ENCODE measurements around the gene PRPF4. TPM values are rescaled to one million over a fixed set of nuclear protein-coding genes. Genes with fewer than 3 reads are reported as not detected.

PRPF4 gene
- total RNA-seq, 2 experiments from 2014 or later, result 39.9 to 44.3 TPM

DNA sequence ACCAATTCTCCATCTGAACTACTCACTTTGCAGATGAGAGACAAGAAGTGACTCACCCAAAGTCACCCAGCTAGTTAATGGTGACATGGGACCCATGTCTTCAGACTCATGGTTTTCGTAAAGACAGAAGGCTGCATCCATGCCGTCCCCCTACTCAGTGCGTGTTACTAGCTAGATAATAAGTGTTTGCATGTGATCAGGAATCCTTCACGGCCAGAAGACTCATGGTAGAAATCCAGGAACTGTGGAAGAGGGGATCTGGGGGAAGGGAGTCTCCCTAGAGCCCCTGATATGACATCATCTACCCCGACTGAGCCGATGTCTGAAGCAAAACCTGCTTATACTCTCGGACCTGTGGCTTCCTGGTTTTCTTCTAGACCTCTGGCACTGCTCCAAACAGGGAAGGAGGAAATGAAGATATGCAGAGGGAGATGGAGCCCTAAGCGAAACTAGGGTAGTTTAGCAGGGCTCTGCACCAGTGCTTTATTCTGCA, 24.4 kb downstream of the PRPF4 start:
- no peak for DNase-seq
- no peaks in the 10 kb centered on the region for H3K4me1 Mint-ChIP-seq (ENCODE audit: low read depth)
- H3K27me3 Mint-ChIP-seq (ENCODE audit: low read depth), result no peaks in the 10 kb centered on the region
- intact Hi-C loops (cut with micrococcal nuclease), result no loop called here
- H3K27ac Mint-ChIP-seq, result no peak overlapping the region
- no peaks in the 10 kb centered on the region for H3K9me3 Mint-ChIP-seq
- H3K36me3 Mint-ChIP-seq (ENCODE audit: low read depth), result no peaks in the 10 kb centered on the region
- no peak overlapping the region for H3K4me3 Mint-ChIP-seq
- CTCF ChIA-PET, result interaction anchor here (0.7 to 1.7 kb wide), 2 partner anchors 96 to 358 kb away, joined by 3 to 4 read pairs; no protein-coding TSS in a partner anchor

DNA sequence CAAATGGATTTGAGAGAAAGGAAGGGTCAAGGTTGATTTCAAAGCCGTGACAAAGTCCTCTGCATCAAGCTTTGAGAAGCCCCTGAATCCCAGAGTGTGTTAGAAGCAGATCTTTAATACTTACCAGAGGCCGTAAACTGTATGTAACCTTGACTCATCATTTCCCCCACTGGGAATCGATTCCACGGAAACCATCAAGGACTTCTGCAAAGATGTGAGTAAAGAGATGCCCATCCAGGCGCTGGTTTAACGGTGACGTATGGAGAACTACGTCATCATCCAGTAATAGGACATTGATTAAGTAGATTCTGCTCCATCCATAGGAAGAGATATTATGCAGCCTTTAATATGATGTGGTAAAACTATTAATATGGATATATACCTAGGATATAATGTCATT, 26.1 kb downstream of the PRPF4 start:
- H3K4me3 Mint-ChIP-seq, result no peak overlapping the region
- intact Hi-C loops (cut with micrococcal nuclease), result no loop called here
- no peaks in the 10 kb centered on the region for H3K27me3 Mint-ChIP-seq (ENCODE audit: low read depth)
- DNase-seq, result no peak
- CTCF ChIA-PET, result interaction anchor here (0.6 to 0.7 kb wide), 2 partner anchors 13 to 100 kb away, joined by 3 read pairs; no protein-coding TSS in a partner anchor
- no peak overlapping the region for H3K27ac Mint-ChIP-seq
- H3K36me3 Mint-ChIP-seq (ENCODE audit: low read depth), result no peaks in the 10 kb centered on the region
- H3K4me1 Mint-ChIP-seq (ENCODE audit: low read depth), result no peaks in the 10 kb centered on the region
- H3K9me3 Mint-ChIP-seq, result no peaks in the 10 kb centered on the region

DNA sequence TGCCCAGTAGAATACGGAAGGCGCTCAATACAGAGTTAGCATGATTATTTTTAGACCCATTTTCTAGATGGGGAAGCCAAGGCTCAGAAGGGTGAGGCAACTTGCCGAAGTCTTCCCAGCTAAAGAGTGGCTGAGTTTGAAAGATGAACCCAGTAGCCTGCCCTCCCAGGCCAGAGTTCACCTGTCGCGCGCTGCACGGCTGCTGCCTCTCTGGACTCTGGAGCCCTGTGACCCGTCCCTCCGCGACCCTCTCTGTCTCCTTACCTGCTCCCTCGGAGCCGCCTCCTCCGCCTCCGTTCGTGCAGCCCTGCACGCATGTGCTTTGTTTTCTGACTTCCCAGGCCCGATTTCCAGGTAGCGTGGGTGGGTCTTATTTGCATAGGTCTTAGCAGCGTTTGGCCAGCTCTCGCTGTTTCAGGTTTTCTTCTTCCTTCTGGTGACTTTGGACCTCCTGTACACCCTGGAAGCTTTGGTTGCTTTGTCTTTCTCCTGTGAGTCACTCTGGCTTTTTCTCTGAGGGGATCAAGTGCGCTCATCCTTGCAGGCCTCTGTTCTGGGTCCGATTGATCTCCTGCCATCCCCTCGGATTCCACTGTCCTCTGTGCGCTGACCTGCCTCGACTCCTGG, 27.4 kb downstream of the PRPF4 start, which contains the start of gene RNF183:
TSS of gene RNF183 (minus strand) at position 585 of the 627 bp plus-strand sequence. CDS start 5,192 bp downstream, outside the sequence.
- CTCF ChIA-PET, result no interaction called here
- Mint-ChIP-seq H3K27me3 (ENCODE audit: low read depth) (no peaks in the 10 kb centered on the region), H3K36me3 (ENCODE audit: low read depth) (no peaks in the 10 kb centered on the region), H3K4me1 (ENCODE audit: low read depth) (no peaks in the 10 kb centered on the region), H3K9me3 (no peaks in the 10 kb centered on the region), H3K27ac (no peak within 1 kb of the TSS), H3K4me3 (no peak within 1 kb of the TSS)
- no peak for DNase-seq
- intact Hi-C loops (cut with micrococcal nuclease), result no loop called here

DNA sequence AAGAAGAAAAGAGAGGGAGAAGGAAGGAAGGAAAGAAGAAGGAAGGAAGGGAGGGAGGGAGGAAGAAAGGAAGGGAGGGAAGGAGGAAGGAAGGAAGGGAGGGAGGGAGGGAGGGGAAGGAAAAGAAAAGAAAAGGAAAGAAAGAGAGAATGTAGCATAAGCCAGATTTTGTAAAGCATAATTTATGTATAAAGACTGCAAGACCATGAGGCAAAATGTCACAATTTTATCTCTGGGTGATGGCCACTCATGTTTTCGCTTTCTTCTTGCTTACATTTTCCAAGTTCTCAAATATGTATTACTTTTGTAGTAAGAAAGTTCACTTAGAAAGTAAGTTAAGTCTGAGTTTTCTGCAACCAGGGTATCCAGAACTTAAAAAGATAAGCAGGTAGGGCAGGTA, 31.1 kb downstream of the PRPF4 start:
- DNase-seq, result no peak
- CTCF ChIA-PET, result interaction anchor here (0.6 kb wide), 1 partner anchor 32 kb away, joined by 4 read pairs; no protein-coding TSS in a partner anchor
- H3K27me3 Mint-ChIP-seq (ENCODE audit: low read depth), result no peaks in the 10 kb centered on the region
- intact Hi-C loops (cut with micrococcal nuclease), result no loop called here
- no peaks in the 10 kb centered on the region for H3K36me3 Mint-ChIP-seq (ENCODE audit: low read depth)
- no peak overlapping the region for H3K27ac Mint-ChIP-seq
- H3K4me1 Mint-ChIP-seq (ENCODE audit: low read depth), result no peaks in the 10 kb centered on the region
- no peaks in the 10 kb centered on the region for H3K9me3 Mint-ChIP-seq
- H3K4me3 Mint-ChIP-seq, result no peak overlapping the region

DNA sequence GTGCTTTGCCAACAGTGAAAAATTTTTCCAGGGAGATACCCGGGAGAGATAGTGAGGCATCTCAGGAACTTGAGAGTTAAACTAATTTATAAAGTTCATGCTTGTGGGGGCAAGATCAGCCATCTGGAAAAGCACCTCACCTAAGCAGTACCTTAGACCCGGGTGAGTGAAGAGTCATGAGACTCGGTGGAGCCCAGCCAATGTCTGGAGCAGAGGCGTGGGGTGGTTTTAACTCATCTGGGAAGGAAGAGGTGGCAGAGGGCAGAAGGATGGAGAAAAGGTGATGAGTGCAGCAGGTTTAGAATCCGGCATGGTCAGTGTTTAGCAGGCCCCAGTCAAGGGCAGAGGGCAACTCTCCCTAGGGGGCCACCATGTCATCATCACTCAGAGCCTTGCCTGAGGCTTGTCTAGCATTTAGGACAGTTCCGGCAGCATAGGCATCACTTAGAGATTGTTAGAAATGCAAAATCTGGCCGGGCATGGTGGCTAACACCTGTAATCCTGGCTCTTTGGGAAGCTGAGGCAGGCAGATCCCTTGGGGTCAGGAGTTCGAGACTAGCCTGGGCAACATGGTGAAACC, 32.0 kb downstream of the PRPF4 start:
- Mint-ChIP-seq H3K4me1 (ENCODE audit: low read depth) (no peaks in the 10 kb centered on the region), H3K36me3 (ENCODE audit: low read depth) (no peaks in the 10 kb centered on the region), H3K9me3 (no peaks in the 10 kb centered on the region), H3K27ac (no peak overlapping the region), H3K4me3 (no peak overlapping the region), H3K27me3 (ENCODE audit: low read depth) (no peaks in the 10 kb centered on the region)
- intact Hi-C loops (cut with micrococcal nuclease), result no loop called here
- no peak for DNase-seq
- CTCF ChIA-PET, result interaction anchor here (1.7 to 2.1 kb wide), 2 partner anchors 34 to 350 kb away, joined by 7 to 10 read pairs; no protein-coding TSS in a partner anchor

DNA sequence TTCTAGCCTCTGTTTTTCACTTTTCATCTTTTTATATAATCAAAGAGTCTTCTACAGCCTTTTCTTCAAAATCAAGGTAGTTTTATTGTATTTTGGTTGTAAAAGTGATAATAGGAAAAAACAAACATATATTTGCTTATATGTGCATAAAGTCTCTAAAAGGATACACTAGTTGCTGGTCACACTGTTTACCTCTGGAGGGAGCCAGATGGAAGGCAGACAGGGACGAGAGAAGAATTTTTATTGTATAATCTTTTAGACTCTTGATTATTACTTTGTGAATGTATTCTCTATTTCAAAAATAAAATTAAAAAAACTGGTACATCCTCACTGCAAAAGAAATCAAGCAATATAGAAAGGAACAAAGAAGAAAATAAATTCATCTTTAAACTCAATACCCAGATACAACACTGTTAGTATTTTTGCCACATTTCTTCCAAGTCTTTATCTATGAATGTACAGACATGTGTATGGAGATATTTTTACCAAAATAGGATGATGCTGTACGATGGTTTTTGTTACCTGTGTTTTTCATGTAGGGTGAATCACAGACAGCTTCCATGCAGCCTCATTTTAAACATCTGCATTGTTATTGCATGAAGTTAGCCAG, 33.9 kb downstream of the PRPF4 start:
- CTCF ChIA-PET, result interaction anchor here (0.6 to 2.1 kb wide), 11 partner anchors 35 to 1056 kb away, joined by 3 to 11 read pairs (median 5); partner anchors contain the start of genes ALAD, C9orf43 and POLE3
- H3K4me1 Mint-ChIP-seq (ENCODE audit: low read depth), result no peaks in the 10 kb centered on the region
- H3K9me3 Mint-ChIP-seq, result no peaks in the 10 kb centered on the region
- no peak overlapping the region for H3K4me3 Mint-ChIP-seq
- no peak overlapping the region for H3K27ac Mint-ChIP-seq
- peak; percentile 53 for DNase-seq
- H3K36me3 Mint-ChIP-seq (ENCODE audit: low read depth), result no peaks in the 10 kb centered on the region
- intact Hi-C loops (cut with micrococcal nuclease), result loop anchor here (1.0 to 2.0 kb wide), 6 partner anchors 34 to 349 kb away; partner anchors contain the start of genes CDC26 and PRPF4
- no peaks in the 10 kb centered on the region for H3K27me3 Mint-ChIP-seq (ENCODE audit: low read depth)

DNA sequence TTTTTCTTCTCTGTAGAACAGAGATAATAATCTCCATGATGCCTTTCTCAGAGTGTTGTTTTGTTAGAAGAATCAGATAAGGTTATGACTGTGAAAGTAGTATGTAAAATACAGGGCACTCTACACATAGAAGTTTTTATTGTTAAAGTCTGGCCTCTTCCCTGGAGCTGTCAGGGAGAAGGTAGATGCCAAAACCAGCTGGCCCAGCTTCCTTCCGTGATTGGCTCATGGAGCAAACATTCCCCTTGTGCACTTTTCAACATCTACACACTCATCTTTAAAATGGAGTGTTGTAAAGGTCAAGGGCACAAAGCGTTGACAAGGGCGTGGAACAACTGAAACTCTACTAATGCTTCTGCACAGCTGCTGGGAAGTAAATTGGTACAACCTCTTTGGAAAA, 35.1 kb downstream of the PRPF4 start:
- CTCF ChIA-PET, result interaction anchor here (0.6 to 1.9 kb wide), 6 partner anchors 19 to 347 kb away, joined by 3 to 11 read pairs (median 4); no protein-coding TSS in a partner anchor
- intact Hi-C loops (cut with micrococcal nuclease), result no loop called here

DNA sequence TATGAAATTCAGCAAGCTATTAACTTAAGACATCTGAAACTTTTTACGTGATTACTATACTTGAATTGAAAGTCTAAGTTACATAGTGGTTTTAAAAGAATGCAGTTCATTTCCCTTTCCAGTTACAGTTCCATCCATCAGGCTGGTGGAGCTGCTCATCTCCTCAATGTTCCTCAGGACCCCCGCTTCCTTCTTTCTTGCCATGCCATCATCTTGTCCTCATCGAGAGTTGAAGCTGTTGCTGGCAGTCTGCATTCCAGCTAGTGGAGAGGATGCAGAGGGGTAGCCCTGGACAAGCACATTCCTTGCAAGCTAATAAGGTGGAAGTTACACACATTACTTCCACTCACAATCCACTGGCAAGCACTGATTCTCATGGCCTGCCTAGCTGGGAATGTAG, 36.5 kb downstream of the PRPF4 start:
- H3K27ac Mint-ChIP-seq, result no peak overlapping the region
- H3K4me1 Mint-ChIP-seq (ENCODE audit: low read depth), result no peaks in the 10 kb centered on the region
- DNase-seq, result no peak
- H3K27me3 Mint-ChIP-seq (ENCODE audit: low read depth), result no peaks in the 10 kb centered on the region
- CTCF ChIA-PET, result interaction anchor here (0.6 to 1.7 kb wide), 3 partner anchors 24 to 94 kb away, joined by 4 to 9 read pairs (median 5); partner anchors contain the start of gene CDC26
- H3K4me3 Mint-ChIP-seq, result no peak overlapping the region
- no peaks in the 10 kb centered on the region for H3K36me3 Mint-ChIP-seq (ENCODE audit: low read depth)
- no peaks in the 10 kb centered on the region for H3K9me3 Mint-ChIP-seq
- intact Hi-C loops (cut with micrococcal nuclease), result no loop called here

More for the DNA sequence above, 35.1 kb downstream of the PRPF4 start:
- H3K27ac Mint-ChIP-seq, result no peak overlapping the region
- no peaks in the 10 kb centered on the region for H3K4me1 Mint-ChIP-seq (ENCODE audit: low read depth)
- no peak for DNase-seq
- H3K36me3 Mint-ChIP-seq (ENCODE audit: low read depth), result no peaks in the 10 kb centered on the region
- no peak overlapping the region for H3K4me3 Mint-ChIP-seq
- no peaks in the 10 kb centered on the region for H3K9me3 Mint-ChIP-seq
- no peaks in the 10 kb centered on the region for H3K27me3 Mint-ChIP-seq (ENCODE audit: low read depth)

DNA sequence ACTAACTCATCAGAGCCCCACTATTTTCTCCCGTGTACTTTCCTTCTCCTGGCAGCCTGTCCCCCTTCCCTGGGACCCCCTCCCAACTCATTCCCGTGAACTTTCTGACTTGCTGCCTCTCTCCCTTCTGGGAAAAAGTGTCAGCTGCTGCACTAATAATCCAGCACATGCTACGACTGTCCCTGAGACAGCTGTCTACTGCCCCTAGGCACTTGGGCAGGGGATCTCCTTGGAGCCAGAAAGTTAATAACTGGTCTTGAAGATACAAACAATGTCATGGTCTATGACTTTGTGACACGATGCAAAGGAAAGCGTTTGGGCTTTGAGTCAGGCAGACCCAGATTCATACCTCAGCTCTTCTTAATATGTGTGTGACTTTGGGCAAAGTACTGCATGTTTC, 37.8 kb downstream of the PRPF4 start:
- intact Hi-C loops (cut with micrococcal nuclease), result no loop called here
- H3K27me3 Mint-ChIP-seq (ENCODE audit: low read depth), result no peaks in the 10 kb centered on the region
- CTCF ChIA-PET, result no interaction called here

DNA sequence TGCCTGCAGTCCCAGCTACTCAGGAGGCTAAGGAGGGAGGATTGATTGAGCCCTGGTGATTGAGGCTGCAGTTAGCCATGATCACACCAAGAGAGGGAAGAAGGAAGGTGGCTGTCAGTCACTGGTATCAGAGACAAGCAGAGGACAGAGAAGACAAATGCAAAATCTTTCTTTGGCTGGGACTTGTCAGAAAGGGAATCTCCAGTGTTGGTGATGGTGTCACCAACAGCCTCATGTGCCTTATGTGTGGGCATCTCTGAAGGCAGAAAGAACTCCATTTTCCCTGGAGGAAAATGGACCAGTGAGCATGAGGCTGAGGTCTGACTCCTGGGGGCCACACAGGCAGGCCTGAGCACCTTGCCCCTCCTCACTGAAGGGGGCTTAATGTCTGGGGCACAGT, 39.8 kb downstream of the PRPF4 start:
- CTCF ChIA-PET, result interaction anchor here (0.7 kb wide), 1 partner anchor 111 kb away, joined by 3 read pairs; no protein-coding TSS in a partner anchor
- intact Hi-C loops (cut with micrococcal nuclease), result no loop called here
- Mint-ChIP-seq H3K27me3 (ENCODE audit: low read depth) (no peaks in the 10 kb centered on the region), H3K36me3 (ENCODE audit: low read depth) (no peaks in the 10 kb centered on the region), H3K4me1 (ENCODE audit: low read depth) (no peaks in the 10 kb centered on the region), H3K27ac (no peak overlapping the region), H3K4me3 (no peak overlapping the region), H3K9me3 (no peaks in the 10 kb centered on the region)
- DNase-seq, result no peak

More for the DNA sequence above, 37.8 kb downstream of the PRPF4 start:
- Mint-ChIP-seq H3K27ac (no peak overlapping the region), H3K4me1 (ENCODE audit: low read depth) (no peaks in the 10 kb centered on the region), H3K9me3 (no peaks in the 10 kb centered on the region), H3K4me3 (no peak overlapping the region), H3K36me3 (ENCODE audit: low read depth) (no peaks in the 10 kb centered on the region)
- DNase-seq, result no peak

DNA sequence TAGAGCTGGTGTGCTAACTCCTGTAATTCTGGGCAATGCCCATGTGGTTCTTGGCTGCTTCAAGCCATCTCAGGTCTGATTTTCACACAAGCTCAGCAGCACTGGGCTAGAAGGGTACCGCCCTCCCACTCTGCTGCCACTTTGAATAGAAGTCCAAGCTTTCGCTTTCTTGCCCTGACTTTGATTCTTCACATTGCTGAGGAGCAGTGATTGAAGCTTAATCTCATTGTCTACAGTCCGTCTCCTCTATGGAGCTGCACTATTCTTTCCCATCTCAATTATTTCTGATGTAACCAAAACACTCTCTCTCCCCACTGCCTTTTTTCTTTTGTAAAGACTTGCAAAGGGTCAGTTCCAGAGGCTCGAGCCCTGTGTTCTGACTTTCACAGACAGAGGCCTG, 40.6 kb downstream of the PRPF4 start:
- Mint-ChIP-seq H3K27me3 (ENCODE audit: low read depth) (no peaks in the 10 kb centered on the region), H3K9me3 (no peaks in the 10 kb centered on the region), H3K4me1 (ENCODE audit: low read depth) (no peaks in the 10 kb centered on the region), H3K27ac (no peak overlapping the region), H3K36me3 (ENCODE audit: low read depth) (no peaks in the 10 kb centered on the region), H3K4me3 (no peak overlapping the region)
- CTCF ChIA-PET, result interaction anchor here (0.7 kb wide), 1 partner anchor 110 kb away, joined by 3 read pairs; no protein-coding TSS in a partner anchor
- DNase-seq, result no peak
- intact Hi-C loops (cut with micrococcal nuclease), result no loop called here

DNA sequence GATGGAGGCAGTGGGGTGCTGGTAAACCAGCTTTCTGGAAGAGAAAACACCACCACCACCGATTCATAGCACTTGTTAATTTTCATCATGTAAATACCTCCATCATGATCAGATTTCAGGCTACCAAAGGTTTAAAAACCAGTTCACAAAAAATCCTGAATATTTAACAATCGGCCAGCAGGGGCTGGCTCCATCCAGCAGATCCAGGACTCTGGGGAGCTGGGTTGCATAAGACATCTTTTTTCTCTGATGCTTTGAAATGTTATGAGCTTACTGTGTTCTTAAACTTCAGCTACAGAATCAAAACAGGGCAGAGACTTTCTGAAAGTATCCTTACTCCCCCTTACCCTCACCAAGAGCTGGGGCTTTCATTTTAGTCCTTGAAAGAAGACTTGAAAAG, 42.3 kb downstream of the PRPF4 start:
- CTCF ChIA-PET, result interaction anchor here (0.9 kb wide), 2 partner anchors 24 to 338 kb away, joined by 3 to 4 read pairs; no protein-coding TSS in a partner anchor
- H3K4me3 Mint-ChIP-seq, result no peak overlapping the region

More for the DNA sequence above, 42.3 kb downstream of the PRPF4 start:
- no peak for DNase-seq
- intact Hi-C loops (cut with micrococcal nuclease), result no loop called here
- Mint-ChIP-seq H3K27ac (no peak overlapping the region), H3K36me3 (ENCODE audit: low read depth) (no peaks in the 10 kb centered on the region), H3K4me1 (ENCODE audit: low read depth) (no peaks in the 10 kb centered on the region), H3K27me3 (ENCODE audit: low read depth) (no peaks in the 10 kb centered on the region), H3K9me3 (no peaks in the 10 kb centered on the region)
